ENCODE measurements around the gene PPP1R3A.

Gene PPP1R3A

GRCh38 chr7:113880559-113880958 lies 38.2 kb downstream of the PPP1R3A start:
- DNase-seq: no peak

- no peak for DNase-seq
Observed at GRCh38 chr7:113878394-113878992, 40.3 kb downstream of the PPP1R3A start.

GRCh38 chr7:113875224-113875623 lies 43.6 kb downstream of the PPP1R3A start:
- no peak for DNase-seq

GRCh38 chr7:113873554-113874151 lies 45.2 kb downstream of the PPP1R3A start:
- DNase-seq: no peak

- DNase-seq: no peak
Observed at GRCh38 chr7:113872981-113873380, 45.8 kb downstream of the PPP1R3A start.

GRCh38 chr7:113867325-113867724 lies 51.5 kb downstream of the PPP1R3A start:
- DNase-seq: no peak

GRCh38 chr7:113856010-113856409 lies 62.8 kb downstream of the PPP1R3A start:
- no peak for DNase-seq

- DNase-seq: no peak
Observed at GRCh38 chr7:113840954-113841353, 77.9 kb downstream of the PPP1R3A start.

GRCh38 chr7:113835367-113835766 lies 83.4 kb downstream of the PPP1R3A start:
- no peak for DNase-seq

- DNase-seq: no peak
Observed at GRCh38 chr7:113832196-113832745, 86.5 kb downstream of the PPP1R3A start.

- DNase-seq: no peak
Observed at GRCh38 chr7:113831556-113831955, 87.3 kb downstream of the PPP1R3A start.

GRCh38 chr7:113828581-113828980 lies 90.2 kb downstream of the PPP1R3A start:
- DNase-seq: no peak
